ENCODE data around the gene RUNDC3A.

The RUNDC3A gene

GRCh38 chr17:44284024-44284400 is 24.4 kb upstream of the RUNDC3A start:
- DNase-seq, result no peak

GRCh38 chr17:44287651-44288050 is 20.8 kb upstream of the RUNDC3A start:
- no peak for DNase-seq

DNA sequence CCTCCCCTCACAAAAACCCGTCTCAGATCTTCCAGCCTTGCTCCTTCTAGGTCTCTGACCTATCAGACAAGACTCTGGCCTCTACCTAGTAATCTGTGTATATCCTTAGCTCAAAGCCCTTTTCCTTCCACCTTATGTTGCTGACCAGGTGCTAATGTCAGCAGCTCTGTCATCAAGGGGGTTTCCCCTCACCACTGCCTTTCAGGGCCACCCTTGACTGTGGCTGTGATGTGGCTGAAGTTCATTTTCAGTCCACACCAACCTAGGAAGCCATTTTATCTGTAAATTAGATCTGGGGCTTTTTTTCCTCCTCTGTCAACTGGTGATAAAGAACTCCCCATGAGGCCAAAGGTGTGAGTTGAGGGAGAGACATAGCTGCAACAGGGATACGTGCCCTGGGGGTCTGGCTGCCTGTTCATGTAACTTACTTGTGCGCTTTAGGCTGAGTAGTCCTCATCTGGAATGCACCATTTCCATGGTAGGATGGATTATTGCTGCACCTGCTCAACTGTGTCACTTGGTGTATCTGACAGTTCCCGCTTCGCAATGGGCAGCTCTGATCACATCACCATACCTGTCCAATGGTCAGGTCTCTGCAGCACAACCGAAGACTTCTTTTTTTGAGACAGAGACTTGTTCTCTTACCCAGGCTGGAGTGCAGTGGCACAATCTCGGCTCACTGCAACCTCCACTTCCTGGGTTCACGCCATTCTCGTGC is 14.7 kb upstream of the RUNDC3A start:
- DNase-seq, result no peak

- DNase-seq, result no peak
These were observed 10.4 kb upstream of the RUNDC3A start for GRCh38 chr17:44297975-44298374.

DNA sequence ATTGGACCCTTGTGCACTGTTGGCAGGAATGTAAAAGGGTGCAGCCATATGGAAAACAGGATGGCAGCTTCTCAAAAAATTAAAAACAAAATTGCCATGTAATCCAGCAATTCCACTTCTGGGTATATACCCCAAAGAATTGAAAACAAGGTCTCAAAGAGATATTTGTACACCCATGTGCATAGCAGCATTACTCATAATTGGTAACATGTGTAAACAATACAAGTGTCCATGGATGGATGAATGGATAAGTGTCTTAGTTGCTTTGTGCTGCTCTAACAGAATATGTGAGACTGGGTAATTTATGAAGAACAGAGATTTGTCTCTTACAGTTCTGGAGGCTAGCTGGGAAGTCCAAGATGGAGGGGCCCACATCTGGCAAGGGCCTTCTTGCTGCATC is 3.8 kb upstream of the RUNDC3A start:
- no peak for DNase-seq

DNA sequence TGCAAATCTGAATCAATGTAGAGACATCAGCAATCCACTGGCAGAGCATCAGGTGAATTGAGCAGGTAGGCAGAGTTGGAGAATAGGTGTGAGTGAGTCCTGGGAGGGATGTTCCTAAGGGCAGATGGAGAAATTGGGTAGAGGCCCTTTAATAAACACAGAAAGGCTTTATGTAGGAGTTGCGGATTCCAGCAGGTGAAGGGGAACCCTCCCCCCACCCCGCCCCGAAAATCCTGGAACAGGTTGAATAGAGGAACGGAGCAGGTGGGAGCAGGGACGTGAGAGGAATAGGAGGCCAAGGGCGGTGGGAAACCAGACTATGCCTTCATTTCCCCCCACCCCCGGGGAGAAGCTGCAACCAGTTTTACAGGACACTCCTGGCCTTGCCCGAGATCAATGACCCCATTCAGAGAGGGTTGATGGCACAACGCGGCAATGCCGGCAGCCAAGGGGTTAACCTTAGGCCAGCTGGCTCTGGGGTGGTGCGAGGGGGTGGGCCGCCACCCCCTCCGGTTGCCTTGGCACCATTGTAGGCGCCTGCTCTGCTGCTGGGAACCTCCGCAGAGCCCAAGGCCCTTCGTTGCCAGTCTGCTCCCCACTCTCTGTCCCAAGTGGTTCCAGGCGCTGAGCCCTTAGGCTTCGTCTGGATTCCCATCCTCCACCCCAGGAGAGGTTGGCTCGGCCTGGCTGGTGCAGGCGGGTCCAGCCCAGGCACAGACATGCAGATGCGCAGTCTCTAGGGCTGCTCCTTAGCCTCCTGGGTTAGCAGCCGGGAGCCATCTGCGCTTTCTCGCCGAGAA is 814 bp upstream of the RUNDC3A start:
- no peak for DNase-seq

- DNase-seq, result no peak
These were observed 464 bp downstream of the RUNDC3A start for GRCh38 chr17:44308865-44309264.

- DNase-seq, result no peak
These were observed 1.1 kb downstream of the RUNDC3A start for GRCh38 chr17:44309472-44309871.

DNA sequence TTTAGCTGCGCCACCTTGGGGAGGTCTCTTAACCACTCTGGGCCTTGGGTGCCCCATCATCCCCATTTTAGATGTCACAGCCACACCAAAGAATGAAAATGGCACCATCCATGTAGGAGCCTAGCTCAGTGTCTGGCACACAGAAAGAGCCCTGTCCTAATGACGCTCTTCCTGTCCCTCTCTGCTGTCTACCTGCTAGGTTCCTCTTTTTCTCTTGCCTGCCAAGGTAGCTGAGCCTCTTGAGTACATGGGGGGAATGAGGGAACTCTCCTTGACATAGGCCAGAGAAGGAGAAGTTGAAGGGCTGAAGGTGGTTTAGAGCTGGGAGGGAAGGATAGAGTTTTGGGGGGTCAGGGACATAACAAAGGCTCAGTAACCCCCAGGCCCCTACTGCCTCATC is 1.8 kb downstream of the RUNDC3A start:
- DNase-seq, result no peak

DNA sequence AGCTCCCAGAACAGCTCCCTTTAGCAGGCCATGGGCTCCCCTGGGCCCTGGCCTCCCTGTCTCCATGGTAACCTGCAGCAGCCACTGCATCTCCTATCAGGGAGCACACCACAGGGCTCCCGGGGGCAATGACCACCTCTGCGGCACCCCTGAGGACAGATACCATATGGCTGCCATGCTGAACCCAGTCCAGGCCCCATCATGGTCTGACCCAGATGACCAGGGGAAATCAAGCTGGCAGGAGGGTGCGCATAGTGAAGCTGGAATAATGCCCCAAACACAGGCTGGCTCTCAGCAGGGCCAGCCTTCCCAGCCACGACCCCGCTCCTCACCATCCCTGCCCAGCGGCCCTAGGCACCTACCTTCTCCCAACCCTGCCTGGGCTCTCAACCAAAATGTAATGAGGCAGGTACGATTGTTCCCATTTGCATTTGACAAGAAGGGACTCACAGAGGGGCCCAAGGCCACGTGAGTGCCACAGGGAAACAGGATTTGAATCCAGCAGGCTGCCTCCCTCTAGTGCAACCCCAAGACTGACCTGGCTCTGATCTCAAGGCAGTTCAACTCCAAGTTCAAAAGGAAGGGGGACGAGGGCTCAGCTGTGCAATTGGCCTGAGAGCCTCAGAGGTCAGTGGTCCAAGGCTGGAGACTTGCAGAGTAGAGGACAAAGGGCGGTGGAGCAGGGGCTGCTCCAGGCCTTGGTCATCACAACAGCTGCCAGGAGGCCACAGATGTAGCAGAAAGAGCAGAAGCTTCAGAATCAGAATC is 2.4 kb downstream of the RUNDC3A start:
- no peak for DNase-seq

DNA sequence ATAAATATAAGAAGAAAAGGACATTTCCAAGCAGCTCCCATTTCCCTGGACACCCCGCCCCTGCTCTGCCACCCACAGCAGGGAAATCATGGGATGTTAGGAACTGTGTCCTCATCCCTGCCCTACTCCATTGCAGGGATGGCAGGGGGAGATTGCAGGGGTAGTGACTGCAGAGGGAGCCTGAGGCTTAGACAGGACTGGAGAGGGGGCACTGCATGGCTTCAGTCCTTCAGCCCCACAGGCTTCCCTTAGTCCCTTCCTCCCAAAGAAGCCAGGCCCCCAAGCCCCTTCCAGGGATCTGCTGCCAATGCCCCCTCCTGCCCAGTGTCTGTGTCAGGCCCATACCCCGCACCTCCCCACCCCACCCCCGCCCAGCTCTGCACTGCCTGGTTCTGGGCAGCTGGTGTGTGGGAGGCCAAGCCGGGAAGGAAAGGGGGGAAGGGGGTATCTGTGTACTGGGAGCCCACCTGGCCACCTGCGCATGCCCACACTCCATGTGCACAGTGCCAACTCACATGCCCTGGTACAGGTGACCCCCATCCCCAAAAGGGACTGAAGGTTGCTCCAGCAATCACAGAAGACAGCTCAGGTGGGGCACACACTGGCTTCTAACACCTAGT is 3.3 kb downstream of the RUNDC3A start:
- no peak for DNase-seq

DNA sequence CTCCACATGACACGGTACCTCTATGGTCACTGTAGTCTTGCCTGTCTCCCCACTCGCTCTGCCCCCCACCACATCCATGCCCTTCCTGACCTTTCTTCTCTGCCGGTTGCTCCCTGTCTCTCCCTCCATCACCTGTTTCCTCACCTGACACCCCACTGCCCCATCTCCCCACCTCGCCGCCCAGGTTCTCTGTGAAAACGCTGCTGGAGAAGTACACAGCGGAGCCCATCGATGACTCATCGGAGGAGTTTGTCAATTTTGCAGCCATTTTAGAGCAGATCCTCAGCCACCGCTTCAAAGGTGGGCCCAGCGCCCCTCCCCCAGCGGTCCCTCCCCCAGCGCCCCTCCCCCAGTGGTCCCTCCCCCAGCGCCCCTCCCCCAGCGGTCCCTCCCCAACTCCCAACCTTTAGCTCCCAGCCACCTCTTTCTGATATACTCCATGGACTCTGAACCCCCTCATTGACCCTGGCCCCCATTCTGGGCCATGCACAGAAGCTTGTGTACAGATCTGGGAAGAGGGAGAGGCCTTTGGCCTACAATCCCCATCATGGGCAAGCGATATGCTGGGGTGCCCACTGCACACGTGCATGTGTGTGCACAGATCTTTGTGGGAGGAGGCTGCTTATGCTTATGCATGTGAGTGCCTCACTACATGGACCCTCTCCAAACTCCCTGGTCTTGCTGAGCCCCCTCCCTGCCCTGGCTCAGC is 4.1 kb downstream of the RUNDC3A start:
- DNase-seq, result no peak

DNA sequence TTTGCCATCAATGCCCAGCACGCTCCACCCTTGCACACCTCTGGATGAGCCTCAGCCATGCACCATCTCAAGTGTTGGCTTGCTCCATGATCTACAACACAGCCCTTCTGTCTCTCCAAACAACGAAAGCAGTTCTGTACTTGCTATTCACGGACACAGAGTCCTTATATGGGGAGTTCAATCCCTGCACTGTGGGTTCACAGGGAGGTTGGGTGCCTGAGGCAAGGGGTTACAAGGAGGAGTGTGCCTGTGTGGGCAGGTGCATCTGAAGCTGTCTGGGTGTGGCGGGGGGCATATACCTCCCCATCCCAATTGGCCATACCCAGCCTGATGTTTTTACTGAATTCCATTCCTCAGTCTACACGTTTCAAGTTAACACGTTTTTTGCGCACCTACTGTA is 5.6 kb downstream of the RUNDC3A start:
- DNase-seq, result no peak

DNA sequence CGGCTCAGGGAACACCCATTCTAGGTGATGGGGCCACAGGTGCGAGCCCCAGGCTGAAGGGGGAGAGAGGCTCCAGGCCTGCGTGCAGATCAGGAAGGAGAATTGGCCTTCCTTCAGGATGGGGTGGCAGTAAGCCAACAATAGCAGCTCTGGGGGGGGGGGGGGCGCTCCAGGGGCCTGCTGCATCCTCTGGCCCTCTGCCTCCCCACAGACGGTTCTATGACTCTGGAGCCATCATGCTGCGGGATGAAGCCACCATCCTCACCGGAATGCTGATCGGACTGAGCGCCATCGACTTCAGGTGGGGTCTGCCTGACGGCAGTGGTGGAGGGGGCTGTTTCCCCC is 6.1 kb downstream of the RUNDC3A start:
- DNase-seq, result no peak

GRCh38 chr17:44314869-44315661 is 6.7 kb downstream of the RUNDC3A start:
- DNase-seq, result no peak

DNA sequence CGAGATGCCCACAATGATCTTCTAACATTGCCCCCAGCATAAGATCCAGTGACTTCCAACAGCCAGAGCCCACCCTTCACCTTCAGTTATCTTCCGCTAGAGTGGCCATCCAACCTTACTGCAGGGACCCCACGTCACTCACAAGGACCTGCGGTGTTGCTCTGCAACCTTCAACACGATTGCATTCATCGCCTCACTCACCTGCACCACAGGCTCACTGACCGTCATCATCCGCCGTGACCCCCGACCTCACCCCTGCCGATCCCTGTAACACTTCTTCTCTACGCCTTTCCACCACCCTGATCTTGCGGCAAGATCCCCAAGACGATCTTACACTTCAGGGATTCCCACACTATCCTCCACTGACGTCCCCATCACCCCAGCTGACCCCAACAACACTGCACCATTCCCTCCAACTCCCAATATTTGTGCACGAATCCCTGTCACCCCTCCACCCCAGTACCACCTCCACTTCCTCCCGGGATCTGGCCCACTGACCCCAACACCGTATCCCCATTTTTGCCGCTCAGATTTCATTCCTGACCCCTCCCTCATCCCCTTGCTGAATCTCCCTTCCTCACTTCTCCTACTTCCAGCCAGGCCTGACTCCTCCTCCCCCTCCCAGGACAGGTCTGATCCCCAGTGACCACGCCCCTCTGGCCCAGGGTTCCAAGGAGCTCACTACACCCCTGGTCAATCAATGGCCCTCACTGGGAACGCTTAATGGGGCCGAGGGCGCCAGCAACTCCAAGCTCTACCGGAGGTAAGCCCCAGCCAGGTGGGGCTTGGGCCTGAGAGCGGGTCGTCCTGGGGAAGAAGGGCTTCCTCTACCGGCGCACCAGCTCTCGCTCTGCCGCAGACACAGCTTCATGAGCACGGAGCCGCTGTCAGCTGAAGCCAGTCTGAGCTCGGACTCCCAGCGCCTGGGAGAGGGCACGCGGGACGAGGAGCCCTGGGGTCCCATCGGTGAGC is 7.6 kb downstream of the RUNDC3A start:
- no peak for DNase-seq

- no peak for DNase-seq
These were observed 9.1 kb downstream of the RUNDC3A start for GRCh38 chr17:44317545-44317944.

- DNase-seq, result no peak
These were observed 9.9 kb downstream of the RUNDC3A start for GRCh38 chr17:44318077-44318892.

- DNase-seq, result no peak
These were observed 11.7 kb downstream of the RUNDC3A start for GRCh38 chr17:44320066-44320465.

Measured in NCI-H1048 (cell line).